ENCODE results near the gene UBD.

Gene UBD

DNA sequence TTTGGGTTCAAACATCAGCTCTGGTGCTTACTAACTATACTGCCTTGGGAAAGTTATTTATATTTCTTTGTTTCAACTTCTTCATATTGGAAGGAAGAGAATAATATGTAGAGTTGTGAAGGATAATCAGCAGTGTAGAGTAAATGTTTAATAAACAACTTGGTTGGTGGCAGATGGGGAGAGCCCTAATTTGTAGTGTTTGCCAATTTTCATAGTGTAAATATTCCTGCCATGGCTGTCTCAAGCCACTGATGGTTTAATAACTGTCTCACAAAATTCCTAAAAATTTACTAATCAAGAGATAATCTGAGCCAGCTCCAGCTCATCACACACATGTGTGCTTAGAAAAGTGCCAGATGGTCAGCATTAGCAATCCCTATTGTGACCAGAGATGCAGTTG lies 25.3 kb upstream of the UBD start, which contains the start of gene OR2H2:
Gene OR2H2 (plus strand): TSS at position 301 of the 400 bp plus-strand sequence. CDS start 2,824 bp downstream, outside the sequence.
- TF ChIP-seq EZH2 (IDR thresholded peaks at IDR 0.05; ENCODE audit: borderline replicate concordance, low read length) = no peak
- TF ChIP-seq, protein P1, sequence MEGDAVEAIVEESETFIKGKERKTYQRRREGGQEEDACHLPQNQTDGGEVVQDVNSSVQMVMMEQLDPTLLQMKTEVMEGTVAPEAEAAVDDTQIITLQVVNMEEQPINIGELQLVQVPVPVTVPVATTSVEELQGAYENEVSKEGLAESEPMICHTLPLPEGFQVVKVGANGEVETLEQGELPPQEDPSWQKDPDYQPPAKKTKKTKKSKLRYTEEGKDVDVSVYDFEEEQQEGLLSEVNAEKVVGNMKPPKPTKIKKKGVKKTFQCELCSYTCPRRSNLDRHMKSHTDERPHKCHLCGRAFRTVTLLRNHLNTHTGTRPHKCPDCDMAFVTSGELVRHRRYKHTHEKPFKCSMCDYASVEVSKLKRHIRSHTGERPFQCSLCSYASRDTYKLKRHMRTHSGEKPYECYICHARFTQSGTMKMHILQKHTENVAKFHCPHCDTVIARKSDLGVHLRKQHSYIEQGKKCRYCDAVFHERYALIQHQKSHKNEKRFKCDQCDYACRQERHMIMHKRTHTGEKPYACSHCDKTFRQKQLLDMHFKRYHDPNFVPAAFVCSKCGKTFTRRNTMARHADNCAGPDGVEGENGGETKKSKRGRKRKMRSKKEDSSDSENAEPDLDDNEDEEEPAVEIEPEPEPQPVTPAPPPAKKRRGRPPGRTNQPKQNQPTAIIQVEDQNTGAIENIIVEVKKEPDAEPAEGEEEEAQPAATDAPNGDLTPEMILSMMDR (IDR thresholded peaks at IDR 0.05; ENCODE audit: low read length) = no peak
- H3K36me3 ChIP-seq (ENCODE audit: insufficient read depth, low read length) = no peaks in the 10 kb centered on the region
- H3K9ac ChIP-seq (ENCODE audit: low read length) = no peak within 1 kb of the TSS
- H3K79me2 ChIP-seq (ENCODE audit: insufficient read depth, low read length) = no peaks in the 10 kb centered on the region
- H3K9me2 ChIP-seq (ENCODE audit: low read depth, low read length) = no peaks in the 10 kb centered on the region
- H3K9me3 ChIP-seq (ENCODE audit: low read length) = no peaks in the 10 kb centered on the region
- no peaks in the 10 kb centered on the region for H3K4me1 ChIP-seq (ENCODE audit: insufficient read depth, low read length, severe bottlenecking)
- no peaks in the 10 kb centered on the region for H3K27me3 ChIP-seq (ENCODE audit: insufficient read depth, low read length)
- H3K4me2 ChIP-seq (ENCODE audit: low read length) = no peak within 1 kb of the TSS
- H2AFZ ChIP-seq (ENCODE audit: low read length) = no peak within 1 kb of the TSS
- H4K20me1 ChIP-seq (ENCODE audit: insufficient read depth, low read length) = no peaks in the 10 kb centered on the region
- no peak within 1 kb of the TSS for H3K4me3 ChIP-seq (ENCODE audit: low read depth, low read length, poor library complexity, severe bottlenecking)
- H3F3A ChIP-seq (ENCODE audit: insufficient read depth, low read length) = no peaks in the 10 kb centered on the region
- H3K27ac ChIP-seq (ENCODE audit: low read depth, low read length, poor library complexity, severe bottlenecking) = no peak within 1 kb of the TSS

DNA sequence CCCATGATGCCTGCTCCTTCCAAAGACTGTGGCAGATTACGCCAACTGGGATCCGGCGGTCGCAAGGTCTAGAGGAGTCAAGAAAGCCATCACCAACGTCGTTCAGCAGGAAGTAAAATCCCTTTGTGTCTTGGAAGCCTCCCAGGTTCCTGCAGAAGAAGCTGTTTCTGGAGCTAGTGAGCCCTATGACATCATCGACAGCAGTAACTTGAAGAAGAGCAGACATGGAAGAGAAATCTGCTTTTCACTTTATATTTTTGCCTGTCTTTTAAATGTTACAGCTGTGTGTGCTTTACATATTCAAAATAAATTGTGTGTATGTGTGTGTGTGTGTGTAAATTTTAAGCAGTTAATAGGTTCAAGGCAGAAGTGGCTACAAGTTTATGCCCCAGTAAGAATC lies 18.0 kb upstream of the UBD start:
- H3K9me3 ChIP-seq (ENCODE audit: low read length) = no peaks in the 10 kb centered on the region

DNA sequence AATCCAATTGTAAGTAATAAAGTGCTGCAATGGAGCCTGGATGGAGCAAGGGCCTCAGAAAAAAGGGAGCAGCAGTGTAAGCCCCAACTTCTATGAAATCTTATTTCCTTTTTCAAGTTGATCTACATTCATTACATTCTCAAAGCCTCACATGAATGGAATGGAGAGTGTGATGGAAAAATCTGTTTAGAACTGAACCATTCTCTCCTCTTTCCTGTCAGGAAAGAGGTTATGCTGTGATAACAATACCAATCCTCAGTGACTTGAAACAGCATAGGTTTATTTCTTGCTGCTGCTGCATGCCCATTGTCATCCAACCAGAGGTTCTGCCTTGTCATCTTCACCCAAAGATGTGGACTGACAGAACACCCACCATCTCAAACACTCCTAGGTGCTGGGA lies 16.5 kb upstream of the UBD start:
- Histone ChIP-seq H3K27me3 (ENCODE audit: insufficient read depth, low read length) (no peaks in the 10 kb centered on the region), H3K36me3 (ENCODE audit: insufficient read depth, low read length) (no peaks in the 10 kb centered on the region), H3K79me2 (ENCODE audit: insufficient read depth, low read length) (no peaks in the 10 kb centered on the region), H3K4me2 (ENCODE audit: low read length) (no peak overlapping the region), H3K4me1 (ENCODE audit: insufficient read depth, low read length, severe bottlenecking) (no peaks in the 10 kb centered on the region), H3K9me2 (ENCODE audit: low read depth, low read length) (no peaks in the 10 kb centered on the region), H3K27ac (ENCODE audit: low read depth, low read length, poor library complexity, severe bottlenecking) (no peak overlapping the region), H3K9ac (ENCODE audit: low read length) (no peak overlapping the region), H3K4me3 (ENCODE audit: low read depth, low read length, poor library complexity, severe bottlenecking) (no peak overlapping the region), H3F3A (ENCODE audit: insufficient read depth, low read length) (no peaks in the 10 kb centered on the region), H3K9me3 (ENCODE audit: low read length) (no peaks in the 10 kb centered on the region), H4K20me1 (ENCODE audit: insufficient read depth, low read length) (no peaks in the 10 kb centered on the region), H2AFZ (ENCODE audit: low read length) (no peak overlapping the region)
- TF ChIP-seq EZH2 (IDR thresholded peaks at IDR 0.05; ENCODE audit: borderline replicate concordance, low read length) = no peak
- TF ChIP-seq, protein P1 (IDR thresholded peaks at IDR 0.05; ENCODE audit: low read length) = no peak

More for the DNA sequence above, 18.0 kb upstream of the UBD start:
- Histone ChIP-seq H3K9me2 (ENCODE audit: low read depth, low read length) (no peaks in the 10 kb centered on the region), H3K27ac (ENCODE audit: low read depth, low read length, poor library complexity, severe bottlenecking) (no peak overlapping the region), H3K4me2 (ENCODE audit: low read length) (no peak overlapping the region), H3K79me2 (ENCODE audit: insufficient read depth, low read length) (no peaks in the 10 kb centered on the region), H2AFZ (ENCODE audit: low read length) (no peak overlapping the region), H3K36me3 (ENCODE audit: insufficient read depth, low read length) (no peaks in the 10 kb centered on the region), H3K4me1 (ENCODE audit: insufficient read depth, low read length, severe bottlenecking) (no peaks in the 10 kb centered on the region), H4K20me1 (ENCODE audit: insufficient read depth, low read length) (no peaks in the 10 kb centered on the region), H3K4me3 (ENCODE audit: low read depth, low read length, poor library complexity, severe bottlenecking) (no peak overlapping the region), H3K27me3 (ENCODE audit: insufficient read depth, low read length) (no peaks in the 10 kb centered on the region), H3K9ac (ENCODE audit: low read length) (no peak overlapping the region), H3F3A (ENCODE audit: insufficient read depth, low read length) (no peaks in the 10 kb centered on the region)
- TF ChIP-seq, protein P1 (IDR thresholded peaks at IDR 0.05; ENCODE audit: low read length) = no peak
- no peak for TF ChIP-seq EZH2 (IDR thresholded peaks at IDR 0.05; ENCODE audit: borderline replicate concordance, low read length)

Data from OCI-LY1 (cell line).